GM12874 (cell line): ENCODE results near the gene NOS1AP.

Source experiments
- CTCF ChIP-seq: IDR thresholded peaks from 2 replicates; pipeline ENCODE4 v1.5.1; 2011; ENCODE audit warnings: low read depth, mild to moderate bottlenecking, control low read depth, low read length, moderate library complexity; ENCODE audit not compliant: insufficient read depth

Gene NOS1AP

GRCh38 chr1:162369571-162369970, 300.1 kb downstream of the NOS1AP start:
- TF ChIP-seq CTCF: no peak

GRCh38 chr1:162370161-162370560, 300.7 kb downstream of the NOS1AP start:
- no peak for TF ChIP-seq CTCF

GRCh38 chr1:162370721-162371120, 301.2 kb downstream of the NOS1AP start:
- no peak for TF ChIP-seq CTCF

- no peak for TF ChIP-seq CTCF
Observed at GRCh38 chr1:162371611-162372010, 302.1 kb downstream of the NOS1AP start.

- TF ChIP-seq CTCF: no peak
Observed at GRCh38 chr1:162372159-162373071, 302.9 kb downstream of the NOS1AP start.

- no peak for TF ChIP-seq CTCF
Observed at GRCh38 chr1:162373072-162373427, 303.6 kb downstream of the NOS1AP start.

GRCh38 chr1:162373541-162374260, 304.2 kb downstream of the NOS1AP start:
- no peak for TF ChIP-seq CTCF
